ENCODE results near the gene SLC6A3.

SLC6A3 gene

DNA sequence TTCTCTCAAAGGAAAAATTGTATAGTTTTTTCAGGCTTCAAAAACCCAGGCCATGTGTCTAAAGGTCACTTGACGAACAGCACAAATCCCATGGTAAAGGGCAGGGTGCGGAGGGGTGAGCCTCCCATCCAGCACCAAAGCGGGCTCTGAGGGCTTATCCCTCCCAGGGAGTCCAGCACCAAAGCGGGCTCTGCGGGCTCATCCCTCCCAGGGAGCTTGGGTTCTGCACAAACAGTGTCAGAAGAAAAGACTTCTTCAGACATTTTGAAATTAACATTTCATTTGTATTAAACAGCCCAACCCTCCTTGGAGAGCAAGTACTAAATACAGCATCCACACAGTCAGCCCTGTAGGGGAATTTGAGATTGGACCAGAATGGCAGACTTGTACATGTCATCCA is 57.4 kb downstream of the SLC6A3 start:
- Histone ChIP-seq H3K27ac (ENCODE audit: insufficient read depth, low read depth, low read length, poor library complexity, severe bottlenecking) (no peak overlapping the region), H3K4me1 (ENCODE audit: control insufficient read depth, insufficient read depth, low read length) (peaks cover 7% of the 10 kb centered on the region), H3K27me3 (ENCODE audit: control insufficient read depth, insufficient read depth, low read length, poor library complexity, severe bottlenecking) (peaks cover 64% of the 10 kb centered on the region), H3K4me3 (ENCODE audit: insufficient read depth, low read depth, low read length) (no peak overlapping the region), H3K36me3 (ENCODE audit: control insufficient read depth, insufficient read depth, low read length) (no peaks in the 10 kb centered on the region), H3K9me3 (ENCODE audit: control insufficient read depth, low read length) (no peaks in the 10 kb centered on the region)
- 91 to 92% methylated on average over 5 of the region's 5 CpGs for WGBS, 2 experiments

DNA sequence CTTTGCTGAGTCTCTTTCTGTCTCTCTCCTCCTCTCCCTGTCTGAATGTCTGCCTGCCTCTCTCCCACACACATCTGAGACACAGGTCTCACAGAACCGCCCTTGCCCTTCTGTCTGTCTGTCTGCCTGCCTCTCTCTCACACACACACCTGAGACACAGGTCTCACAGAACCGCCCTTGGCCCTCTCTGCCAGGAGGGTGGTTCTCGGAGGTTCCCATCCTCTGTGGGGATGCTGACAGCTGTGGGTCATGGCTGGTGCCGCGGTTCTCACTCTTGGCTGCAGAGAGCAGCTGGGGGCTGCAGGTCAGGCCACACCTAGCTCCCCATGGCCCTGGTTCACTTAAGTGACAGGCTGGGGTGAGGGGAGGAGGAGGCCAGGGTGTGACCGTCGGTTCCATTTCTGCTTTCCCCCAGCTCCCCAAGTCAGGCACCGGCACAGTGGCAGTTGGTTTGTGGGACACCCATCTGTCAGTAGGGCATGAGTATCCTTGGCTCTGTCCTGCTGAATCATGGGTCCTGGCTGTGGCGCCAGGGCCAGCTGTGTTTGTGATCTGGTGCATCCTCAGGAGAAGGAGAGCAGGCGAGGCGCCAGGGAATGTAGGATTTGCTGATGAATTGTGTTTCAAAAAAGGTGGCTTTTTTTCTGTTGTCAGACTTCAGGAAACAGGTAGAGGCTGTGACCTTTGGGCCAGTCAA is 58.0 kb downstream of the SLC6A3 start:
- WGBS, 2 experiments = 82% methylated on average over 11 of the region's 11 CpGs
- H3K27me3 ChIP-seq (ENCODE audit: control insufficient read depth, insufficient read depth, low read length, poor library complexity, severe bottlenecking) = peaks cover 66% of the 10 kb centered on the region
- H3K4me3 ChIP-seq (ENCODE audit: insufficient read depth, low read depth, low read length) = no peak overlapping the region
- H3K27ac ChIP-seq (ENCODE audit: insufficient read depth, low read depth, low read length, poor library complexity, severe bottlenecking) = no peak overlapping the region
- H3K9me3 ChIP-seq (ENCODE audit: control insufficient read depth, low read length) = no peaks in the 10 kb centered on the region
- no peaks in the 10 kb centered on the region for H3K36me3 ChIP-seq (ENCODE audit: control insufficient read depth, insufficient read depth, low read length)
- H3K4me1 ChIP-seq (ENCODE audit: control insufficient read depth, insufficient read depth, low read length) = peaks cover 7% of the 10 kb centered on the region

DNA sequence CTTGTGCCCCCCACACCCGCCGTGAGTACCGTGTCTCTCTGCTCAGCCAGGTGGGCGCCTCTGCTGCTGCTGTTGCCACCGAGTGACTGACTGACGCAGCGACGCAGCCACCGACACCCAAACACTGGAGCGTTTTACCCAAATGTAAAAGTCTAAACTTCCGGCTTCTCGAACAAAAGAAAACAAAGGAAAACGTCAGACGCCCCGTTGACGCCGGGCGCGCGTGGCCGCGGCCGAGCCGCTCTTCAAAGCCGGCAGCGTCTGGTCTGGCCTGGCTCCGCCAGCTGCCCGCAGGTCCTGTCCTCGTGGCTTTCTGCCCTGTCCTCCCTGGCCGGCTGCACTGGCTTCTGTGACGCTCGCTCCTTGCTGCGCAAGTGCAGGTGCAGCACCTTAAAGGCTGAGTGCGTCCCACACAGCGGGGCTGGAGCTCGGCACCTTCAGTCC is 58.9 kb downstream of the SLC6A3 start:
- 4 to 5% methylated on average over 36 of the region's 36 CpGs for WGBS, 2 experiments
- no peak overlapping the region for H3K27ac ChIP-seq (ENCODE audit: insufficient read depth, low read depth, low read length, poor library complexity, severe bottlenecking)

DNA sequence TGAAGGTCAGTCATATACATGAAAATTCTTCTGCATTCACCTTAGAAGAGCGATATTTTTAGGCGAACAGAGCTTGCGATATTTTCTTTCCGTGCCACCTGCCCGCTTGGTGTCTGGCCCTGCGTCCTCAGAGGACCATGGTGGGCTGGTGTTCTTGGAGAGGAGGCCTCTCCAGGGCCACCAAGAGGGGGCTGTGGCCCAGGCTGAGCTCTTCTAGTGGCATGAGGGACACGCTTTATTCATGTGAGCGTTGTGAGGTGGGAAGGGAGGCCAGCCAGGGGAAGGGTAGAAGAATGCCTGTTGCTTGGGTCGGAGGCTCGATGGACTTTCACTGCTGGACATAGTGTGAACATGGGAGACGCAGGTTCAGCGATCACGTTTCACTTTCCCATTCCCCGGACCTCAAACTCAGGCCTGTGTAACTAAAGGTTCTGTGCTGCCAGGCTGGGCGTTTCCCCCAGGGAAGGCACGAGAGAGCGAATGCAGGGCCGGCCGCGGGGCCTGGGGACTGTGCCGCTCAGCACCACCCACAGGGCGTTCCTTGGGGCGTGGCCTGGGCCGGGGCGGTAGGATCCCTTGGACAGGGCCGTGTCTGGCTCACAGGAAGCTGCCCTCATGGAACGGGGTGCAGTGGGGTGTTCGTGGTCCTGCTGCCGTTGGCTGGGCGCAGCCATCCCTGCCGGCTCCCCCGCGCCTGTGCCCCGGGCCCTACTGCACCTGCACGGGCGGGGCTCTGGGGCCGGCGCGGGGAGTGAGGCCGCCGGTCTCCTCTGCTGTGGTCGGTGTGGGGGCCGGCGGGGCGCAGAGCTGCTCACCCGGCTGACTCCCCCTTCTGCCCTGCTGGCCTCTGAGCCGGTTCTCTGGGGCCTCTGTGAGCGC is 59.6 kb downstream of the SLC6A3 start:
- Histone ChIP-seq H3K9me3 (ENCODE audit: control insufficient read depth, low read length) (no peaks in the 10 kb centered on the region), H3K27ac (ENCODE audit: insufficient read depth, low read depth, low read length, poor library complexity, severe bottlenecking) (no peak overlapping the region), H3K4me1 (ENCODE audit: control insufficient read depth, insufficient read depth, low read length) (peaks cover 7% of the 10 kb centered on the region), H3K36me3 (ENCODE audit: control insufficient read depth, insufficient read depth, low read length) (no peaks in the 10 kb centered on the region), H3K4me3 (ENCODE audit: insufficient read depth, low read depth, low read length) (peak overlapping the region; percentile 42), H3K27me3 (ENCODE audit: control insufficient read depth, insufficient read depth, low read length, poor library complexity, severe bottlenecking) (peaks cover 82% of the 10 kb centered on the region)
- WGBS, 2 experiments = 16 to 17% methylated on average over 48 of the region's 48 CpGs

More for the DNA sequence above, 58.9 kb downstream of the SLC6A3 start:
- Histone ChIP-seq H3K9me3 (ENCODE audit: control insufficient read depth, low read length) (no peaks in the 10 kb centered on the region), H3K4me1 (ENCODE audit: control insufficient read depth, insufficient read depth, low read length) (peaks cover 7% of the 10 kb centered on the region), H3K36me3 (ENCODE audit: control insufficient read depth, insufficient read depth, low read length) (no peaks in the 10 kb centered on the region), H3K27me3 (ENCODE audit: control insufficient read depth, insufficient read depth, low read length, poor library complexity, severe bottlenecking) (peaks cover 75% of the 10 kb centered on the region), H3K4me3 (ENCODE audit: insufficient read depth, low read depth, low read length) (peak overlapping the region; percentile 42)

DNA sequence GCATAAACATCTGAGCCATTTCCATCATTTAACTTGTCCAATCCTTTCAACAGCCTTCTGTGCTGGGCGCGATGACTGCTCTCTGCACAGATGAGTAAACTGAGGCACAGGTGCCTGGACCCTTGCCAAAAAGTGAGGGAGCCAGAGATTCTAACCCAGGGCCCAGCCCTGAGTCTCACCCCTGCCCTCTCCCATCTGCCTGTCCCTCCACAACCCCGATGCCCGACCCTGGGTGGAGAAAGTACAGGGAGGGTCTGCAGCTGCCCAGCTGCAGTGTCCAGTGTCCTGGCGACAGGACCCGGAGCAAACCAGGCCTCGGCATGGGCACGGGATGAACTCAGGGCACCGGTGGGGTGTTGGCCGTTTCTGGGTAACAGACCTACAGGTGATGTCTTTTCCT is 60.7 kb downstream of the SLC6A3 start:
- H3K4me1 ChIP-seq (ENCODE audit: control insufficient read depth, insufficient read depth, low read length) = peaks cover 7% of the 10 kb centered on the region

DNA sequence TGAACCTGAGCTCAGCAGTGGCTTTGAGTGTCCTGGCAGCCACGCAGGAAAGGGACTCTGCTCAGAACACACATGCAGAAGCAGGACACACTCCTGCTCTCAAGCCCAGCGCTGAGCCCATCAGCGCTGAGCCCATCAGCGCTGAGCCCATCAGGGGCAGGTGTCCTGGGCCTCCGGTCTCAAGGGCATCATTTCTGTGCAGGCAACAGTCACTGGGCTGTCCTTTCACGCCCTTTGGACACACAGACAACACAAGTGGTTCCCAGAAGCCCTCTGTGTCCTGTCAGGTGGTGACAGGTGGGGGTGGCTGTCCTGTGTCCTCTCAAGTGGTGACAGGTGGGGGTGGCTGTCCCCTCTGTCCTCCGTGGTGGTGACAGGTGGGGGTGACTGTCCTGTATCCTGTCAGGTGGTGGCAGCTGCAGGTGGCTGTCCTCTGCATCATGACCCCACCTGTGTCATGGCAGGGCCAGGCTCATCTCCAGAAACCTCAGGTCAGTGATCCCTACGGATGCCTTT is 61.3 kb downstream of the SLC6A3 start:
- no peak overlapping the region for H3K4me3 ChIP-seq (ENCODE audit: insufficient read depth, low read depth, low read length)

More for the DNA sequence above, 60.7 kb downstream of the SLC6A3 start:
- 89 to 91% methylated on average over 10 of the region's 10 CpGs for WGBS, 2 experiments
- no peak overlapping the region for H3K4me3 ChIP-seq (ENCODE audit: insufficient read depth, low read depth, low read length)
- no peak overlapping the region for H3K27ac ChIP-seq (ENCODE audit: insufficient read depth, low read depth, low read length, poor library complexity, severe bottlenecking)
- H3K9me3 ChIP-seq (ENCODE audit: control insufficient read depth, low read length) = no peaks in the 10 kb centered on the region
- H3K36me3 ChIP-seq (ENCODE audit: control insufficient read depth, insufficient read depth, low read length) = no peaks in the 10 kb centered on the region
- peaks cover 91% of the 10 kb centered on the region for H3K27me3 ChIP-seq (ENCODE audit: control insufficient read depth, insufficient read depth, low read length, poor library complexity, severe bottlenecking)

DNA sequence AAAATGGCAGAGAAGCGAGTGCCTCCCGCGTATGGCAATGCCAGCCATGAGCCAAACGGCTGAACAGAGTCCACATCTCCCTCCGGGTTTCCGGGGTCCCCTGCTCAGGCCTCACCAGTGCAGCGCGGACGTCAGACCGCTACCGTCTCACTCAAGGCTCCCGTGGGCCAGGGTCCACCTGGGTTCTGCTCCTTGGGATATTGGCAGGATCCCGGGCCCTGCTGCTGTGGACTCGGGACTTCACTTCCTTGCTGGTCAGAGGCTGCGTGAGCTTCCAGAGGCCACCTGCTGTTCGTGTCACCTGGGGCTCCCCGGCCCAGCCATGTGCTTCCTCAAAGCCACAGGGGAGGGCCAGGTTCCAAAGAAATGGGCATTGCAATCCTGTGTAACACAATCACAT is 61.9 kb downstream of the SLC6A3 start:
- Histone ChIP-seq H3K4me3 (ENCODE audit: insufficient read depth, low read depth, low read length) (no peak overlapping the region), H3K27ac (ENCODE audit: insufficient read depth, low read depth, low read length, poor library complexity, severe bottlenecking) (no peak overlapping the region), H3K36me3 (ENCODE audit: control insufficient read depth, insufficient read depth, low read length) (no peaks in the 10 kb centered on the region), H3K4me1 (ENCODE audit: control insufficient read depth, insufficient read depth, low read length) (peaks cover 7% of the 10 kb centered on the region), H3K27me3 (ENCODE audit: control insufficient read depth, insufficient read depth, low read length, poor library complexity, severe bottlenecking) (peaks cover 80% of the 10 kb centered on the region), H3K9me3 (ENCODE audit: control insufficient read depth, low read length) (no peaks in the 10 kb centered on the region)
- WGBS, 2 experiments = 87 to 90% methylated on average over 17 of the region's 17 CpGs

More for the DNA sequence above, 61.3 kb downstream of the SLC6A3 start:
- whole genome bisulfite sequencing, 2 experiments = 84 to 86% methylated on average over 8 of the region's 8 CpGs
- Histone ChIP-seq H3K27ac (ENCODE audit: insufficient read depth, low read depth, low read length, poor library complexity, severe bottlenecking) (no peak overlapping the region), H3K27me3 (ENCODE audit: control insufficient read depth, insufficient read depth, low read length, poor library complexity, severe bottlenecking) (peaks cover 86% of the 10 kb centered on the region), H3K36me3 (ENCODE audit: control insufficient read depth, insufficient read depth, low read length) (no peaks in the 10 kb centered on the region), H3K9me3 (ENCODE audit: control insufficient read depth, low read length) (no peaks in the 10 kb centered on the region), H3K4me1 (ENCODE audit: control insufficient read depth, insufficient read depth, low read length) (peaks cover 7% of the 10 kb centered on the region)

DNA sequence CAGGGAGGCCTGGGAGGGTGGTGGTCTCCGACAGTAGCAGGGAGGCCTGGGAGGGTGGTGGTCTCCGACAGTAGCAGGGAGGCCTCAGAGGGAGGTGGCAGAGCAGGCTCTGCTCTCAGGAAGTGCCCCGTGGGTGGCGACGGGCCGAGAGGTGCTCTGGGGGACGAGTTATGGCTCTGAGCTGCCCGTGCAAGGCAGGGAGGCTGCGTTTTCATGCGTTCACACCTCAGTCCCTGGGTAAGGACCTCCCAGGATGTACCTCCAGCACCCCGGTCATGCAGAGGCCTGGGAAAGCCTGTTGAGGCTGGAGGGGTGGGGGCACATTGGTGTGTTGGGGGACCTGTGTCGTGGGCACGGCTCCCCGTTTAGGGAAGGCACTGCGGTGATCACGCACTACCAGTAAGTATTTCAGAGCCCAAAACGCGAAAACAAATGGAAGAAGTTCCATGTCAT is 63.0 kb downstream of the SLC6A3 start:
- no peaks in the 10 kb centered on the region for H3K9me3 ChIP-seq (ENCODE audit: control insufficient read depth, low read length)
- no peak overlapping the region for H3K27ac ChIP-seq (ENCODE audit: insufficient read depth, low read depth, low read length, poor library complexity, severe bottlenecking)
- H3K27me3 ChIP-seq (ENCODE audit: control insufficient read depth, insufficient read depth, low read length, poor library complexity, severe bottlenecking) = peaks cover 69% of the 10 kb centered on the region
- H3K4me3 ChIP-seq (ENCODE audit: insufficient read depth, low read depth, low read length) = no peak overlapping the region
- H3K36me3 ChIP-seq (ENCODE audit: control insufficient read depth, insufficient read depth, low read length) = no peaks in the 10 kb centered on the region
- 92 to 94% methylated on average over 18 of the region's 18 CpGs for WGBS, 2 experiments
- peaks cover 7% of the 10 kb centered on the region for H3K4me1 ChIP-seq (ENCODE audit: control insufficient read depth, insufficient read depth, low read length)

DNA sequence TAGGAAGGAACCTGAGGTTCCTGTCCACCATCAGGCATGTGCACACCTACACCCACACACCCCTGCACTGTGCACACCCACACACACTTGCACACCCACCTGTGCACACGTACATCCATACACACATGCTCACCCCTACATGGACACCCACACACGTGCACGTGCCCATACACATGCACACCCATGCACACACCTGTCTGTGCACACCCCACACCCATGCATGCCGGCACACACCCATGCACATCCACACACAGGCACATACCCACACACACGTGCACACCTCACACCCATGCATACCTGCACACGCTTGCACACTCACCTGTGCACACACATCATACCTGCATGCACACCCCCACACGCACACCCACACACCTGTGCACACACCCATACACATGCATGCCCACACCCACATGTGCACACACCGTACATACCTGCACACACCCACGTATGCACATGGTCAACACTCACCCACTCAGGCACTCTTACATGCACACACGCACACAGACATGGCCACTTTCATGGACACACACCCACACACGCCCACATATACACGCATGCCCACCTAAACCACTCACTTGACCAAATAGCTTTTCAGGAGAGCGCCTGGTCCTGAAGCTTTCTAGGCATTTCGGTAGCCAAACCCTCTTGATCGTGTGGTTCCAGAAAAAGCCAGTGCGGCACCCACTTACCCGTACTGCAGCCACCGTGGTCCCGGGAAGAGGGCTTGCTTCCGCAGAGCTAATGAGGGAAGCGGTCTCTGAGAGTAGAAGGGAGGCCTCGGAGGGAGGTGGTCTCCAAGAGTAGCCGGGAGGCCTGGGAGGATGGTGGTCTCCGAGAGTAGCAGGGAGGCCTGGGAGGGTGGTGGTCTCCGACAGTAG is 63.6 kb downstream of the SLC6A3 start:
- H3K36me3 ChIP-seq (ENCODE audit: control insufficient read depth, insufficient read depth, low read length) = no peaks in the 10 kb centered on the region
- no peak overlapping the region for H3K27ac ChIP-seq (ENCODE audit: insufficient read depth, low read depth, low read length, poor library complexity, severe bottlenecking)
- no peaks in the 10 kb centered on the region for H3K9me3 ChIP-seq (ENCODE audit: control insufficient read depth, low read length)
- 91% methylated on average over 25 of the region's 25 CpGs for WGBS, 2 experiments
- H3K27me3 ChIP-seq (ENCODE audit: control insufficient read depth, insufficient read depth, low read length, poor library complexity, severe bottlenecking) = peaks cover 62% of the 10 kb centered on the region
- H3K4me3 ChIP-seq (ENCODE audit: insufficient read depth, low read depth, low read length) = no peak overlapping the region
- H3K4me1 ChIP-seq (ENCODE audit: control insufficient read depth, insufficient read depth, low read length) = peaks cover 7% of the 10 kb centered on the region

Measured in ectodermal cell (in vitro differentiated cells).